ENCODE measurements around the gene DISP1. TPM values are rescaled to one million over a fixed set of nuclear protein-coding genes. Genes with fewer than 3 reads are reported as not detected.

Gene DISP1
- total RNA-seq, 1 experiment from 2014 or later: 2.8 TPM

DNA sequence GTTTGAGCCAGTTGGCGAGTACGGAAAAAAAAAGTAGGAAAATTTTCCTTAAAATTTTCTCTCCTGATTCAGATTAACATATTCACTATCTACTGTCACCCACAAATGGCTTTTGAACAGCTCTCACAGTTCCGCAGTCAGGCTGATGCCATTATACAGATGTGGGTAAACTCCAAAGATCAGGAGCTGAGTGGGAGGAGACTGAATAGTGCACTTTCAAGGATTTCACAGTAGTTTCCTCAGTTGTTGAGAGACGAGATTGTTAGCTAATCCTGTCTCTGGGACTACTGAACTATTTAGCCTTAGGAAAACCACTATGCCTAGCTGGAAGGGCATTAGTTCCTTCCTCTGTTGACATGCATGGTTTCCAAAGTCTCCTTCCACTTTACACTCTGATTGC, 3.2 kb upstream of the DISP1 start:
- H3K27ac Mint-ChIP-seq: no peak overlapping the region
- TF ChIP-seq TEAD1 (CRISPR knock-in tag; IDR thresholded peaks at IDR 0.05) (no peak), RORB (CRISPR knock-in tag; IDR thresholded peaks at IDR 0.05) (no peak), CBFB (CRISPR knock-in tag; IDR thresholded peaks at IDR 0.05; ENCODE audit: low read depth) (no peak), CREM (CRISPR knock-in tag; IDR thresholded peaks at IDR 0.05) (no peak), ELF4 (CRISPR knock-in tag; IDR thresholded peaks at IDR 0.05; ENCODE audit: low read depth) (no peak), NR2C2 (CRISPR knock-in tag; IDR thresholded peaks at IDR 0.05) (no peak), HMGXB4 (CRISPR knock-in tag; IDR thresholded peaks at IDR 0.05) (no peak)
- TF ChIP-seq, protein P1, sequence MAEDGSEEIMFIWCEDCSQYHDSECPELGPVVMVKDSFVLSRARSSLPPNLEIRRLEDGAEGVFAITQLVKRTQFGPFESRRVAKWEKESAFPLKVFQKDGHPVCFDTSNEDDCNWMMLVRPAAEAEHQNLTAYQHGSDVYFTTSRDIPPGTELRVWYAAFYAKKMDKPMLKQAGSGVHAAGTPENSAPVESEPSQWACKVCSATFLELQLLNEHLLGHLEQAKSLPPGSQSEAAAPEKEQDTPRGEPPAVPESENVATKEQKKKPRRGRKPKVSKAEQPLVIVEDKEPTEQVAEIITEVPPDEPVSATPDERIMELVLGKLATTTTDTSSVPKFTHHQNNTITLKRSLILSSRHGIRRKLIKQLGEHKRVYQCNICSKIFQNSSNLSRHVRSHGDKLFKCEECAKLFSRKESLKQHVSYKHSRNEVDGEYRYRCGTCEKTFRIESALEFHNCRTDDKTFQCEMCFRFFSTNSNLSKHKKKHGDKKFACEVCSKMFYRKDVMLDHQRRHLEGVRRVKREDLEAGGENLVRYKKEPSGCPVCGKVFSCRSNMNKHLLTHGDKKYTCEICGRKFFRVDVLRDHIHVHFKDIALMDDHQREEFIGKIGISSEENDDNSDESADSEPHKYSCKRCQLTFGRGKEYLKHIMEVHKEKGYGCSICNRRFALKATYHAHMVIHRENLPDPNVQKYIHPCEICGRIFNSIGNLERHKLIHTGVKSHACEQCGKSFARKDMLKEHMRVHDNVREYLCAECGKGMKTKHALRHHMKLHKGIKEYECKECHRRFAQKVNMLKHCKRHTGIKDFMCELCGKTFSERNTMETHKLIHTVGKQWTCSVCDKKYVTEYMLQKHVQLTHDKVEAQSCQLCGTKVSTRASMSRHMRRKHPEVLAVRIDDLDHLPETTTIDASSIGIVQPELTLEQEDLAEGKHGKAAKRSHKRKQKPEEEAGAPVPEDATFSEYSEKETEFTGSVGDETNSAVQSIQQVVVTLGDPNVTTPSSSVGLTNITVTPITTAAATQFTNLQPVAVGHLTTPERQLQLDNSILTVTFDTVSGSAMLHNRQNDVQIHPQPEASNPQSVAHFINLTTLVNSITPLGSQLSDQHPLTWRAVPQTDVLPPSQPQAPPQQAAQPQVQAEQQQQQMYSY (CRISPR knock-in tag; IDR thresholded peaks at IDR 0.05): no peak
- TF ChIP-seq, protein P2, sequence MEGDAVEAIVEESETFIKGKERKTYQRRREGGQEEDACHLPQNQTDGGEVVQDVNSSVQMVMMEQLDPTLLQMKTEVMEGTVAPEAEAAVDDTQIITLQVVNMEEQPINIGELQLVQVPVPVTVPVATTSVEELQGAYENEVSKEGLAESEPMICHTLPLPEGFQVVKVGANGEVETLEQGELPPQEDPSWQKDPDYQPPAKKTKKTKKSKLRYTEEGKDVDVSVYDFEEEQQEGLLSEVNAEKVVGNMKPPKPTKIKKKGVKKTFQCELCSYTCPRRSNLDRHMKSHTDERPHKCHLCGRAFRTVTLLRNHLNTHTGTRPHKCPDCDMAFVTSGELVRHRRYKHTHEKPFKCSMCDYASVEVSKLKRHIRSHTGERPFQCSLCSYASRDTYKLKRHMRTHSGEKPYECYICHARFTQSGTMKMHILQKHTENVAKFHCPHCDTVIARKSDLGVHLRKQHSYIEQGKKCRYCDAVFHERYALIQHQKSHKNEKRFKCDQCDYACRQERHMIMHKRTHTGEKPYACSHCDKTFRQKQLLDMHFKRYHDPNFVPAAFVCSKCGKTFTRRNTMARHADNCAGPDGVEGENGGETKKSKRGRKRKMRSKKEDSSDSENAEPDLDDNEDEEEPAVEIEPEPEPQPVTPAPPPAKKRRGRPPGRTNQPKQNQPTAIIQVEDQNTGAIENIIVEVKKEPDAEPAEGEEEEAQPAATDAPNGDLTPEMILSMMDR (IDR thresholded peaks at IDR 0.05): no peak
- TF ChIP-seq, protein P3, sequence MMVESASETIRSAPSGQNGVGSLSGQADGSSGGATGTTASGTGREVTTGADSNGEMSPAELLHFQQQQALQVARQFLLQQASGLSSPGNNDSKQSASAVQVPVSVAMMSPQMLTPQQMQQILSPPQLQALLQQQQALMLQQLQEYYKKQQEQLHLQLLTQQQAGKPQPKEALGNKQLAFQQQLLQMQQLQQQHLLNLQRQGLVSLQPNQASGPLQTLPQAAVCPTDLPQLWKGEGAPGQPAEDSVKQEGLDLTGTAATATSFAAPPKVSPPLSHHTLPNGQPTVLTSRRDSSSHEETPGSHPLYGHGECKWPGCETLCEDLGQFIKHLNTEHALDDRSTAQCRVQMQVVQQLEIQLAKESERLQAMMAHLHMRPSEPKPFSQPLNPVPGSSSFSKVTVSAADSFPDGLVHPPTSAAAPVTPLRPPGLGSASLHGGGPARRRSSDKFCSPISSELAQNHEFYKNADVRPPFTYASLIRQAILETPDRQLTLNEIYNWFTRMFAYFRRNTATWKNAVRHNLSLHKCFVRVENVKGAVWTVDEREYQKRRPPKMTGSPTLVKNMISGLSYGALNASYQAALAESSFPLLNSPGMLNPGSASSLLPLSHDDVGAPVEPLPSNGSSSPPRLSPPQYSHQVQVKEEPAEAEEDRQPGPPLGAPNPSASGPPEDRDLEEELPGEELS (CRISPR knock-in tag; IDR thresholded peaks at IDR 0.05): no peak
- H3K9me3 Mint-ChIP-seq: no peaks in the 10 kb centered on the region
- POLR2A ChIA-PET: no interaction called here
- H3K27me3 Mint-ChIP-seq (ENCODE audit: low read depth): peaks cover 48% of the 10 kb centered on the region
- CTCF ChIA-PET: interaction anchor here (1.1 kb wide), 1 partner anchor 278 kb away, joined by 3 read pairs; no protein-coding TSS in a partner anchor
- ATAC-seq (no peak), DNase-seq (ENCODE audit: low spot score) (no peak)
- peaks cover 15% of the 10 kb centered on the region for H3K4me1 Mint-ChIP-seq
- no peak overlapping the region for H3K4me3 Mint-ChIP-seq
- H3K36me3 Mint-ChIP-seq: no peaks in the 10 kb centered on the region

DNA sequence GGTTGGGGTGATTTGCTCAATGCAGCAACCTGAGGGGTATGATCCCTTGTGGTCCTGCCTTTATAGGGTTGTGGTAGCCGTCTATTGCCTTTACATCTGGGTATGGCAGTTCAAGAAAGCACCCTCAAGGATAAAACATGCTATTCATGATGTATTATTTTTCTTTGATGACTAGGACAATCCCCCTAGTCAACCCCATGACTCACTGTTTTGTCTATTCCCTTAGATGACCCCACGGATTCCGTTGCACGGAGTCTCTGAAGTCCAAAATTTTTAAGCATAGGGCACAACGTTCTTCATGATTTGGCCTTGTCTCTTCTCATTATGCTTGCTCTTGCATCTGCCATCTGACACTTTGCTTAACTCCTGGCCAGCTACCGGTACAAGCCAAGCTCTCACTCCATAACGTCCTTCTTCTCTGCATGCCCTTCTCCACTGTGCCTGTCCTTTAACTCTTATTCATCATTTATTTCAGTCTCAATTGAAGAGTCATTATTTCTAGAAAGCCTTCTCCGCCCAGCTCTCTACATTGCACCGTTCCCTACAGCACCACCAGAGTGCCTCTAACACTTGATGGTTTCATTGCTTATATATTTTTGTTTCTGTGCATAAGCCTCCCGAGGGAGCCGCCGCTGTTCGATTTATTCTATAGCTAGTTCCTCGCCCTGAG, 838 bp upstream of the DISP1 start:
- H3K9me3 Mint-ChIP-seq: no peaks in the 10 kb centered on the region
- peaks cover 44% of the 10 kb centered on the region for H3K27me3 Mint-ChIP-seq (ENCODE audit: low read depth)
- no peaks in the 10 kb centered on the region for H3K36me3 Mint-ChIP-seq
- ChIA-PET POLR2A (interaction anchor here (0.5 to 0.6 kb wide), 2 partner anchors 117 to 136 kb away, joined by 3 to 6 read pairs; no protein-coding TSS in a partner anchor), CTCF (interaction anchor here (1.0 kb wide), 1 partner anchor 12 kb away, joined by 3 read pairs; no protein-coding TSS in a partner anchor)
- peaks cover 23% of the 10 kb centered on the region for H3K4me1 Mint-ChIP-seq
- H3K27ac Mint-ChIP-seq: peak overlapping the region; percentile 12; the same call in 1 of the 2 replicates
- DNase-seq (ENCODE audit: low spot score) (no peak), ATAC-seq (no peak)
- H3K4me3 Mint-ChIP-seq: peak overlapping the region; percentile 93
- TF ChIP-seq, protein P4, sequence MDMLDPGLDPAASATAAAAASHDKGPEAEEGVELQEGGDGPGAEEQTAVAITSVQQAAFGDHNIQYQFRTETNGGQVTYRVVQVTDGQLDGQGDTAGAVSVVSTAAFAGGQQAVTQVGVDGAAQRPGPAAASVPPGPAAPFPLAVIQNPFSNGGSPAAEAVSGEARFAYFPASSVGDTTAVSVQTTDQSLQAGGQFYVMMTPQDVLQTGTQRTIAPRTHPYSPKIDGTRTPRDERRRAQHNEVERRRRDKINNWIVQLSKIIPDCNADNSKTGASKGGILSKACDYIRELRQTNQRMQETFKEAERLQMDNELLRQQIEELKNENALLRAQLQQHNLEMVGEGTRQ (CRISPR knock-in tag; IDR thresholded peaks at IDR 0.05): no peak
- TF ChIP-seq, protein P5, sequence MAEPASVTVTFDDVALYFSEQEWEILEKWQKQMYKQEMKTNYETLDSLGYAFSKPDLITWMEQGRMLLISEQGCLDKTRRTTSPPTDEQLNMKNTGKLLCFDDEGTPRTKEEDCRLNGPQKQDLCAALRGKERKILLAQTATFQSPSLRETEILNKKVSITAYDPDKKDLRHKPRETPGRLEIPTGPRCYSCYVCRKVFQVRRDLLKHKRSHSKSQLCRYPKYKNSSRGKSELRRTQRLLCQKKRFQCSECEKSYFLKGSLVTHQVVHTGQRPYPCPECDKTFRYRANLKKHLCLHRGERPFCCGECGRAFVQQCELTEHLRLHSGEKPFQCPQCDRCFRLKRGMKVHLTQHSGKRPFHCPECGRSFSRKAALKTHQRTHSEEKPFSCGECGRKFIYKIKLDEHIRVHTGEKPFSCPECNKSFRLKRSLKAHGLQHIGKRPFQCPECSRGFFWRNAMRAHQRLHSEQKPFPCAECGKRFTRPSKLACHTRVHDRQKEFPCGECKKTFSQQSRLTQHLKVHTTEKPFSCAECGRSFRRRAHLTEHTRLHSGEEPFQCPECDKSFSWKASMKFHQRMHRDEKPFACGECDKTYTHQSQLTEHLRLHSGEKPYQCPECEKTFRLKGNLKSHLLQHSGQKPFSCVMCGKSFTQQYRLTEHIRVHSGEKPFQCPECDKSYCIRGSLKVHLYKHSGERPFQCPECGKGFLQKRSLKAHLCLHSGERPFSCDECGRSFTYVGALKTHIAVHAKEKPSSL (CRISPR knock-in tag; conservative IDR thresholded peaks at IDR 0.05): no peak
- TF ChIP-seq E2F1 (CRISPR knock-in tag; IDR thresholded peaks at IDR 0.05) (no peak), ZBTB21 (CRISPR knock-in tag; IDR thresholded peaks at IDR 0.05; ENCODE audit: borderline replicate concordance) (no peak), ATF6 (CRISPR knock-in tag; IDR thresholded peaks at IDR 0.05) (no peak), TCF7 (CRISPR knock-in tag; IDR thresholded peaks at IDR 0.05; ENCODE audit: low read depth) (no peak)
- TF ChIP-seq, protein P6, sequence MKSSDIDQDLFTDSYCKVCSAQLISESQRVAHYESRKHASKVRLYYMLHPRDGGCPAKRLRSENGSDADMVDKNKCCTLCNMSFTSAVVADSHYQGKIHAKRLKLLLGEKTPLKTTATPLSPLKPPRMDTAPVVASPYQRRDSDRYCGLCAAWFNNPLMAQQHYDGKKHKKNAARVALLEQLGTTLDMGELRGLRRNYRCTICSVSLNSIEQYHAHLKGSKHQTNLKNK (CRISPR knock-in tag; IDR thresholded peaks at IDR 0.05): no peak
